GM18951 (cell line): Measurements from ENCODE around the gene SMARCD1.

Source experiments
- POLR2A ChIP-seq: IDR thresholded peaks from 4 replicates; pipeline ENCODE4 v1.6.1; 2011; ENCODE audit warnings: mild to moderate bottlenecking; ENCODE audit not compliant: insufficient read length, insufficient read depth; ENCODE audit errors: extremely low read depth
- in situ Hi-C: fragments of 300-500 bp; cut with MboI; formaldehyde crosslinking; loops from one replicate; pipeline ENCODE4 v1.12.0; 2022; ENCODE audit warnings: low sequenced_read_pairs, mixed read lengths, inconsistent platforms; ENCODE audit not compliant: unreplicated experiment

Gene SMARCD1

DNA sequence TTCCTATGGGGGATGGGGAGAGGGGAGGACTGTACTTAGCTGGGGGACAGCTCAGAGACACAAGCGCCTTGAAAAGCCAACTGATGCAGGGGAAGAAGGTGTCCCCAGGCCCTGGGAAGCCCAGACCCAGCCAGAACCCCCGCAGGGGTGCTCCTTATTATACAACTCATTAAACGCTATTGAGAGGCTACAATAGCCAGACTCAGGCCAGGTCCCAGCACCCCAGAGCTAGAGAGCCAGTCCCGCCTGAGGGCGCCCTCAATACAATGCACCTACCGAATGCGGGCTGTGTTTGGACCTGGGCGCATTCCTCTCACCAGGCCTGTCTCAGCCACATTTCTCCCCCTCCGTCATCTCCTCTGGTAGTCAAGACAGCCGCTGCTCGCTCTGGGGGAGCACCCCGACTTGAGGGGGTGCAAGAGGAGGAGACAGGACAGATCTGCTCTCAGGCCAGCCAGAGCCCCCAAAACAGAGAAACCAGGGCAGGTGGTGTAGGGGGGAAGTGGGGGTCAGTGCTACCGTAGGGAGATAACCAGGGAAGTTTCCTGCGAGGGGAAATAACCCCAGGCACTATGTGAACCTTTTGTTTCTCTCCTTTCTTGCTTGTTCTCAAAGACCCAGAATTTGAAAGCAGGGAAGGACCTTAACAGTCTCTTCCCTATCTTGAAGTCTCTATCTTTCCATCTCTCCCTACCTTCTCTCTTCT is 33.9 kb upstream of the SMARCD1 start:
- in situ Hi-C loops = no loop called here
- no peak for TF ChIP-seq POLR2A

DNA sequence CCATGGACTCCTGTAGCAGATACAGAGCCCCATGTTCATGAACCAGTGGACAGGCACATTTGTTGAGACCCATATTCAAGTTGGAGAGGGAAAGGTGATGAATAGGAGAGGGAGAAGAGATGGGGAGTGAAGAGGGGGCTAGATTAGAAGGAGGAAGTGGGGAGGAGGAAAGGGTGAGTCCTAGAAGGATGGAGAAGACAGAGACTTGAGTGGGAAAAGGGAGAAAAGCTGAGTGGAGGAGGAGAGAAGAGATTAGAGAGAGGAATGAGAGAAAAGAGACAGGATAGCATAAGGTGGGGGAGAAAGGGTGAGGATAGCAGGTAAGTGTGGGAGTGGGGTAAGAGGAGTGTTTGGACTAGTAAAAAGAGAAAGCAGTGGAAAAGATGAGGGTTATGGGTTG is 32.6 kb upstream of the SMARCD1 start:
- no peak for TF ChIP-seq POLR2A
- in situ Hi-C loops = no loop called here

DNA sequence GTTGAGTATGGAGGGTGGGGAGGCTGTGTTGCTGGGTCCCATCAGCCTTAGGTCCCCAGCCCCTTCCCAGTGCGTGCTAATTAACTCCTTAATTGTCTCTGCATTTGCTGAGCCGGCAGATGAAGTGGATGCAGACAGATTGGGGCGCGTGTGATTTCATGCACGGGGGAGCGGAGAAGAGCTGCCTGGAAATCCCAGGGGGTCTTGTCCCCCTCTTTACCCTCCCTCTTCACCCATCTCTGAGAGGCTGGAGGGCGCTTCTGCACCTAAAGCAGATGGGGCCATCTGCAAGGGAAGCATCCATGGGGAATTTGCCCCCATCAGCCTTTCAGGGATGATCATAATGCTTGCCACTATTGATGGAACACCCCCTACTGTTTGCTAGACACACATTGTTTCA is 32.2 kb upstream of the SMARCD1 start:
- TF ChIP-seq POLR2A = no peak
- in situ Hi-C loops = no loop called here

DNA sequence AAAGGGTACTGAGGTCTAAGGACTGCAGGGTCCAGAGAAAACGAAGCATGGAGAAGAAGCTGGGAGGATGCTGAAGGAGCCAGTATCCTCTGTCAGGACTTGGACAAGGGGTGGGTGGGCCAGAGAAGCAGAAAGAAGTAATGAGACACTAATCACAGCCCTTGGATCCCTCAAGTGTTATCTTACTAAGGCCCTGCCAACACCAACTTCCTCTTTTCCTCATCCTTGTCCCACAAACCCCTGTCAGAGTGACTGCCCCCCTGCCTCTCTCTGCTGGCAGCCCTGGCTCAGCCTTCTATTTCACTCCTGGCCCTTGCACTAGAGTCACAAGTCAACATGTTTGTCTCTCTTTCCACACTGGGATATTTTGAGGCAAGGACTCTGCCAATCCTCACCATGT is 31.6 kb upstream of the SMARCD1 start:
- no peak for TF ChIP-seq POLR2A

DNA sequence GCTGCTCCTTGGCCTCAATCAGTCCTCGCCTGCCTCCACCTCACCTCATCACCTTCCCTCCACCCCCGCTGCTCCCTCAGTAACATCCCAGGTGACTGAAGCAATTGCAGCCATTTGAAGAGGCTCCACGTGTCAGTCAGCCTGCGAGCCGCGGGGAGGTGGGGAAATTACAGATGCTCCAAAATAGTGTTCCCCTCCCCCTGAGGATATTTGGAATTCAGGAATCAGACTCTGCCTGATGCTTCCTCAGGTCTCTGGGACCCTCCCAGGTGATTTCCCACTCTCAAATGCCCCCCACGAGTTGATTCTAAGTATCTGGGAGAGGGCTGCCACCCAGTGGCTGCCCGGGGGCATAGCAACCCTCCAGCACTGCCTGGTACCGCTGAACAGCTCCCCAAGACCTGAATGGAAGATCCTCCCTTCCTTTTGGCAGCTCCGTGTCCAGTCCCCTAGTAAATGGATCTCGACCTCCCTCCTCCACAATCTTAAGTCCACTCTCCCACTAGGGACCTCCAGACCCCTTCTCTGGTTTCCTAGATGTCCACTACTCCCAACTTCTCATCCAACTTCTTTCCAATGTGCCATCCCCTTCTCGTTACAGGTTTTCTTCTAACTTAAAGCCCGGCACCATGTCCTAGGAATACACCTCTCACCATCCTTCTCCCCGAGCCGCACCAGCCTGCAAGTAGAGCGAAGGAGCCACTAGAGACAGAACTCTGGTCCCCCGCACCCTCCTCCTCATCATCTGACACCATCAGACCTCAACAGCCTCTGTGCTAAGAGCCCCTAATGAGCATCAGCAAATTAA is 29.1 kb upstream of the SMARCD1 start:
- in situ Hi-C loops = loop anchor here (5.0 kb wide), 1 partner anchor 84 kb away; the partner anchor contains the start of gene AQP6
- TF ChIP-seq POLR2A = no peak

More for the DNA sequence above, 31.6 kb upstream of the SMARCD1 start:
- in situ Hi-C loops = no loop called here

DNA sequence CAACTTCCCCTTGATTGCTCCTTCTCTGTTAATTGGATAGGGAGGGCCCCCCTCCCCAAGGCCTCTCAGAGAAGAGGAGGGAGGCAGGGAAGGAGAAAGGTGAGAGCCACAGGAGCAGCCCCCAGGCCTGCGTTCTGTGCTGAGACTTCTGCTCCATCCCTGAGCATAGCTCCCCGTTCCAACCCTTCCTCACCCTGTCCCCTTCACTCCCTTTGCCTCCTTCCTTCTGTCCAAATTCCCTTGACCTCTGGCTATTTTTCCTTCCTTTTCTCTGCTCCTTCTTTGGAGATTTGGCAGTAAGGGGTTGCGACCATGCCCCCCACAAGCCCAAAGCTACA is 28.5 kb upstream of the SMARCD1 start:
- in situ Hi-C loops = loop anchor here (5.0 kb wide), 1 partner anchor 84 kb away; the partner anchor contains the start of gene AQP6
- no peak for TF ChIP-seq POLR2A

DNA sequence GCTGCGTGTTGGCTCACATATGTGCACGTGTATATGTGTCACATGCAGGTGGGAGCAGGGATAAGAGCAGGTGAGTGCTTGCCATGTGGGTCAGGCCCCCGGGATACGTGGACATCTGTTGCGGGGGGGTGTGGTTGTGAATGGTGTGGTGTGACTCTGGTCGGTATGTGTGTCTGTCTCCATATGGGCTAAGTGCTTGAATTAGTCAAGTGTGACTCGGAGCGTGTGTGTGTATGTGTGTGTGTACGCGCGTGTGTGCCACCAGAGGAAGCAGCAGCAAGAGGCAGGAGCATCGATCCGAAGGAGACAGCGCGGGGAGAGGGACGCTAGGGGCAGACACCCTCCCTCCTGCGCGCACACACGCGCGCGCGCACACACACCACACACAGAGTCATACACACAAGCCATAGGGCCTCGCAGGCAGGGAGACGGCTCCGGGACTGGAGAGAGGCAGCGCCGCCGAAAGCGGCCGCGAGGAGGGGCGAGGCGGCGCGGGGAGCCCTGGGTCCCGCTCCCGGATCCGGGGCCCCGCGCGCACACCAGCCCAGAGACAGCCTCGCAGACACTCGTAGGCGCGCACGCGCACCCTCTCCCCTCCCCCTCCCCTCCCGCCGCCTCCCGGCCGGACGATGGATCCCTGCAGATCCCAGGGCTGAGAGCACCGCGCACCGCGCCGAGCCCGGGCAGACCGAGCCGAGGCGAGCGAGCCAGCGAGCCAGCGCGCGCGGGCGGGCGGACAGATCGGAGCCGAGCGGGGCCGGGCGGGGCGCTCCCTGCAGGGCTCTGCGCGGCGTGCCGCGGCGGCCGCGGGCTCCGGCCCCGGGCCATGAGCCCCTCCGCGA is 27.9 kb upstream of the SMARCD1 start, which contains the start of gene ASIC1:
ASIC1 (plus strand) TSS at position 597 of the 842 bp plus-strand sequence. CDS start 1,171 bp downstream, outside the sequence.
- no peak for TF ChIP-seq POLR2A
- in situ Hi-C loops = loop anchor here (5.0 kb wide), 1 partner anchor 85 kb away; the partner anchor contains the start of gene AQP6

DNA sequence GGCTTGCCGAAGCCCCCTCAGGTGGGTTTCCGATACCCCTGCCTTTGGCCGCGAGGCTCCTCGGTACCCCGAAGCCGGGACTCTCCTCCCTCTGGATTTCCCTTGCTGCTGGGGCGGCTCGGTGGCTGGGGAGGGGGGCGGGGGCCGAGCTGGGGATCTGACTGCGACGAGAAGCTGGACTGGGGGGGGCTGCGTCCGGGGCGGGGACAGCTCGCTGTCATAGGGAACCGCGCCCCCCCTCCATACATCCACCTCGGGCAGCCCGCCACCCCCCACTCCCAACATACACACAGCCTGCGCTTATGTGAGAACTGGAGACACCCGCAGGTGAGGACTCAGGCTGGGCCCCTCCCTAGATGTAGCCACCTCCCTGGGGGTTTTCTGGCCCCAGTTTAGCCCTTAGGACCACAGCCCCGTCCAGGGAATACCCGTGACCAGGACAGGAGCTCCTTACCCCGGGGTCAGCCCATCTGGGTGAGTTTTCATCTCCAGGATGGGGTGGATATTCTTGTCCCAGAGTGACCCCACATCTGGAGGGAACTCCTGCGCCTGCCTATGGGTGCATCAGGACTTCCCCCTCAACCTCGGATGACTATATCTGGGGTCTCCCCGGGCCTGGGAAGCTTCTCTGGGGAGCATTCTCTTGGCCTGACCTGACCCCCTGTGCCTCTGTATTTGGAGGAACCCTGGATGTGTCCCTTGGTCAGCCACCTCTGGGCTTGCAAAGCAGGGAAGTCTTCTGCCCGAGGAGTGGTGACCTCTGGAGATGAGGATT is 27.1 kb upstream of the SMARCD1 start:
- in situ Hi-C loops = loop anchor here (5.0 kb wide), 1 partner anchor 86 kb away; the partner anchor contains the start of gene AQP6
- TF ChIP-seq POLR2A = no peak

DNA sequence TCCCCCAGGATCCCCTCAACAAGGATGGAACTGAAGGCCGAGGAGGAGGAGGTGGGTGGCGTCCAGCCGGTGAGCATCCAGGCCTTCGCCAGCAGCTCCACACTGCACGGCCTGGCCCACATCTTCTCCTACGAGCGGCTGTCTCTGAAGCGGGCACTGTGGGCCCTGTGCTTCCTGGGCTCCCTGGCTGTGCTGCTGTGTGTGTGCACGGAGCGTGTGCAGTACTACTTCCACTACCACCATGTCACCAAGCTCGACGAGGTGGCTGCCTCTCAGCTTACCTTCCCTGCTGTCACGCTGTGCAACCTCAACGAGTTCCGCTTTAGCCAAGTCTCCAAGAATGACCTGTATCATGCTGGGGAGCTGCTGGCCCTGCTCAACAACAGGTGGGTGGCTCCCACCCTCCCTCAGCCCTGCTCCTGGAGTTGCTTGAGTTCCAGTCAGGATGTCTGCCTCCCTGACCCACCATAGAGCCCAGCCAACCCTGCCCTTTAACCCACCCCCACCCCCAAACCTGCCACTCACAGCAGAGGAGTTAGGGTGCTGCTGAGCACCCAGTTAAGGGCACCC is 26.3 kb upstream of the SMARCD1 start:
- in situ Hi-C loops = loop anchor here (5.0 kb wide), 1 partner anchor 87 kb away; the partner anchor contains the start of gene AQP6
- no peak for TF ChIP-seq POLR2A

DNA sequence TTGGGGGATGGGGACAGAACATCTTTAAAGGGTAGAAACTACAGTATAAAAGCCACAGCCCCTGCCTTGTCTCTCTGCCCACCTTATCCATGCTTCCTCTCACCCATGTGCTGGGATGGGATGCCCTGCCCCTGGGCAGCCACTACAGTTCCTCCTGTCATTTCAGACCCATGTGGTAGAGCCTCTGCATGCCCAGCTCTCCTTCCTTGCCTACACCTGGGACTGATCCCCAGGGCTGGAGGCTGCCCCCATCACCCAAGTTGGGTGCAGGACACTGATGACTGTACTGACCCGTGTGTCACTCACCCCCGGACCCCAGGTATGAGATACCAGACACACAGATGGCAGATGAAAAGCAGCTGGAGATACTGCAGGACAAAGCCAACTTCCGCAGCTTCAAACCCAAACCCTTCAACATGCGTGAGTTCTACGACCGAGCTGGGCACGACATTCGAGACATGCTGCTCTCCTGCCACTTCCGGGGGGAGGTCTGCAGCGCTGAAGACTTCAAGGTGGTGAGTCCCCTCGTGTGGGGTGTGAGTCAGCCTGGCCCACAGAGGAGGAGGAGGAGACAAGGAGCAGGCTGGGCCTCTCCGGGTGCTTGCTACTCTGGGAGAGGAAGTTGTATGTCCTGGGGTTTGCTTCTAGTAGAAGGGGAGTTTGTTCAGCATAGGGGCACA is 25.6 kb upstream of the SMARCD1 start:
- TF ChIP-seq POLR2A = no peak
- in situ Hi-C loops = loop anchor here (5.0 kb wide), 1 partner anchor 87 kb away; the partner anchor contains the start of gene AQP6

DNA sequence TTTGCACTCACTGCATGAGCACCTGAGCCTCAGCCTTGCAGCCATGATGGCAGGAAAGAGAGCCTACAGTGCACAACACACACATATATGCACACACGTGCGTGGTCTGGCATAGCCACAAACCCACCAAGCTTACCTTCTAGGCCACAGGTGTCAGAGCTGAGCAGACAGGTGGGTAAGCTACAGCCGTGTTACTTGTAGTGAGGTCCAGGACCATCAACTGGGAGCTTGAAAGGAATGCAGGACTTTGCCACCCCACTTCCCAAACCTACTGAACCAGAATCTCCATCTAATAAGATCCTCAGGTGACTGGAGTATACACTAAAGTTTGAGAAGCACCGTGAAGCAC is 25.0 kb upstream of the SMARCD1 start:
- in situ Hi-C loops = no loop called here
- TF ChIP-seq POLR2A = no peak
